SK-N-SH treated with all-trans-retinoic acid at 6 μM for 48 hours (cell line): ENCODE results near the gene ULK4.

Source experiments
- ARNTL ChIP-seq: fragments of 450-650 bp; formaldehyde crosslinking; IDR thresholded peaks from 2 replicates; pipeline ENCODE4 v1.5.0; 2020; ENCODE audit warnings: low read depth, mild to moderate bottlenecking, moderate library complexity, borderline replicate concordance
- ESRRG ChIP-seq: fragments of 250-450 bp; sonication (Bioruptor Pico); IDR thresholded peaks from 2 replicates; pipeline ENCODE4 v1.6.1; 2021; ENCODE audit warnings: mild to moderate bottlenecking
- RARB ChIP-seq: fragments of 250-450 bp; sonication (Bioruptor Pico); IDR thresholded peaks from 2 replicates; pipeline ENCODE4 v1.8.0; 2021; ENCODE audit warnings: mild to moderate bottlenecking, moderate library complexity
- SNAI2 ChIP-seq: fragments of 250-450 bp; sonication (Bioruptor Pico); IDR thresholded peaks from 2 replicates; pipeline ENCODE4 v1.5.0; 2020; ENCODE audit warnings: mild to moderate bottlenecking, moderate library complexity
- TOX ChIP-seq: fragments of 250-450 bp; sonication (Bioruptor Pico); IDR thresholded peaks from 2 replicates; pipeline ENCODE4 v1.8.0; 2021; ENCODE audit warnings: mild to moderate bottlenecking, moderate library complexity, borderline replicate concordance
- ZFP30 ChIP-seq: fragments of 450-650 bp; formaldehyde crosslinking; IDR thresholded peaks from 2 replicates; pipeline ENCODE4 v1.5.0; 2022; ENCODE audit warnings: mild to moderate bottlenecking, moderate library complexity
- ZNF70 ChIP-seq: fragments of 450-650 bp; formaldehyde crosslinking; IDR thresholded peaks from 2 replicates; pipeline ENCODE4 v1.5.0; 2020; ENCODE audit warnings: mild to moderate bottlenecking, moderate library complexity
- TF ChIP-seq, protein P1 (sequence below): fragments of 250-450 bp; sonication (Bioruptor Pico); IDR thresholded peaks from 2 replicates; pipeline ENCODE4 v1.5.1; 2020; ENCODE audit warnings: low read depth, mild to moderate bottlenecking, moderate library complexity
- TF ChIP-seq, protein P2 (sequence below): fragments of 250-450 bp; sonication (Bioruptor Pico); IDR thresholded peaks from 2 replicates; pipeline ENCODE4 v1.8.0; 2020; ENCODE audit warnings: mild to moderate bottlenecking, moderate library complexity, borderline replicate concordance
- TF ChIP-seq, protein P3 (sequence below): fragments of 250-450 bp; sonication (Bioruptor Pico); IDR thresholded peaks from 2 replicates; pipeline ENCODE4 v1.5.1; 2021; ENCODE audit warnings: mild to moderate bottlenecking, moderate library complexity

DNA sequence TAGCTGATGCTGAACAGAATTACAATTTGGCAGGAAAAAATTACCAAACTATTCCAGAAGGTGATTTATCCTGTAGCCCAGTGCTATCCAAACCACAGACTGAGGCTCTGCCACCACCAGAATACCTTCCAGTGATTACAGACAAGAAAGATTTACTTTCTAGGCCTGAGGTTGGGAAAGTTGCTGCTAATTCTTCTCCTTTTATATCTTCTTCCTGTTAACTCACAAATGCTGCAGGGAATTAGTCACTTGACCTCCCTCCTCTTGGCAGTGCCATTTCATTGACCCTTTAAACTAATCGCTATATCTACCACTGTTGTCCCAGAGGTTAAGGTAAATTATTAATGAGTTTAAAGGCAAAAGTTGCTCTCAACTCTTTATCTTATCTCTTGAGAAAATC is 644.2 kb downstream of the ULK4 start:
- TF ChIP-seq ZNF70 (no peak), ARNTL (CRISPR knock-in tag) (no peak), ZFP30 (CRISPR knock-in tag) (no peak), ESRRG (CRISPR knock-in tag) (no peak), SNAI2 (CRISPR knock-in tag) (no peak), RARB (CRISPR knock-in tag) (no peak), TOX (CRISPR knock-in tag) (no peak)
- TF ChIP-seq, protein P1, sequence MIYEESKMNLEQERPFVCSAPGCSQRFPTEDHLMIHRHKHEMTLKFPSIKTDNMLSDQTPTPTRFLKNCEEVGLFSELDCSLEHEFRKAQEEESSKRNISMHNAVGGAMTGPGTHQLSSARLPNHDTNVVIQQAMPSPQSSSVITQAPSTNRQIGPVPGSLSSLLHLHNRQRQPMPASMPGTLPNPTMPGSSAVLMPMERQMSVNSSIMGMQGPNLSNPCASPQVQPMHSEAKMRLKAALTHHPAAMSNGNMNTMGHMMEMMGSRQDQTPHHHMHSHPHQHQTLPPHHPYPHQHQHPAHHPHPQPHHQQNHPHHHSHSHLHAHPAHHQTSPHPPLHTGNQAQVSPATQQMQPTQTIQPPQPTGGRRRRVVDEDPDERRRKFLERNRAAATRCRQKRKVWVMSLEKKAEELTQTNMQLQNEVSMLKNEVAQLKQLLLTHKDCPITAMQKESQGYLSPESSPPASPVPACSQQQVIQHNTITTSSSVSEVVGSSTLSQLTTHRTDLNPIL (CRISPR knock-in tag) = no peak
- TF ChIP-seq, protein P2, sequence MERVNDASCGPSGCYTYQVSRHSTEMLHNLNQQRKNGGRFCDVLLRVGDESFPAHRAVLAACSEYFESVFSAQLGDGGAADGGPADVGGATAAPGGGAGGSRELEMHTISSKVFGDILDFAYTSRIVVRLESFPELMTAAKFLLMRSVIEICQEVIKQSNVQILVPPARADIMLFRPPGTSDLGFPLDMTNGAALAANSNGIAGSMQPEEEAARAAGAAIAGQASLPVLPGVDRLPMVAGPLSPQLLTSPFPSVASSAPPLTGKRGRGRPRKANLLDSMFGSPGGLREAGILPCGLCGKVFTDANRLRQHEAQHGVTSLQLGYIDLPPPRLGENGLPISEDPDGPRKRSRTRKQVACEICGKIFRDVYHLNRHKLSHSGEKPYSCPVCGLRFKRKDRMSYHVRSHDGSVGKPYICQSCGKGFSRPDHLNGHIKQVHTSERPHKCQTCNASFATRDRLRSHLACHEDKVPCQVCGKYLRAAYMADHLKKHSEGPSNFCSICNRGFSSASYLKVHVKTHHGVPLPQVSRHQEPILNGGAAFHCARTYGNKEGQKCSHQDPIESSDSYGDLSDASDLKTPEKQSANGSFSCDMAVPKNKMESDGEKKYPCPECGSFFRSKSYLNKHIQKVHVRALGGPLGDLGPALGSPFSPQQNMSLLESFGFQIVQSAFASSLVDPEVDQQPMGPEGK (CRISPR knock-in tag) = no peak
- TF ChIP-seq, protein P3, sequence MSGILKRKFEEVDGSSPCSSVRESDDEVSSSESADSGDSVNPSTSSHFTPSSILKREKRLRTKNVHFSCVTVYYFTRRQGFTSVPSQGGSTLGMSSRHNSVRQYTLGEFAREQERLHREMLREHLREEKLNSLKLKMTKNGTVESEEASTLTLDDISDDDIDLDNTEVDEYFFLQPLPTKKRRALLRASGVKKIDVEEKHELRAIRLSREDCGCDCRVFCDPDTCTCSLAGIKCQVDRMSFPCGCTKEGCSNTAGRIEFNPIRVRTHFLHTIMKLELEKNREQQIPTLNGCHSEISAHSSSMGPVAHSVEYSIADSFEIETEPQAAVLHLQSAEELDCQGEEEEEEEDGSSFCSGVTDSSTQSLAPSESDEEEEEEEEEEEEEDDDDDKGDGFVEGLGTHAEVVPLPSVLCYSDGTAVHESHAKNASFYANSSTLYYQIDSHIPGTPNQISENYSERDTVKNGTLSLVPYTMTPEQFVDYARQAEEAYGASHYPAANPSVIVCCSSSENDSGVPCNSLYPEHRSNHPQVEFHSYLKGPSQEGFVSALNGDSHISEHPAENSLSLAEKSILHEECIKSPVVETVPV (CRISPR knock-in tag) = no peak
